Endothelial cell of umbilical vein (primary cell): ENCODE results near the gene IL6ST. TPM values are rescaled to one million over a fixed set of nuclear protein-coding genes. Genes with fewer than 3 reads are reported as not detected.

Experiments used
- BruUV-seq: library from RNA; stranded (reverse); fragments of 400-500 nt; replicated peaks from 2 replicates; lab custom pipeline; 2021; lab: Mats Ljungman, UMichigan
- CTCF ChIA-PET: fragments of 300-600, 350-600 bp; sonication (Branson Sonifier 250); formaldehyde crosslinking; loops from one replicate; lab custom pipeline; 2021; ENCODE audit warnings: antibody characterized with exemption, inconsistent platforms; lab: Charles Lee
- POLR2A ChIA-PET: fragments of 300-600, 350-600 bp; sonication (Branson Sonifier 250); formaldehyde crosslinking; loops from one replicate; lab custom pipeline; 2021; ENCODE audit warnings: antibody characterized with exemption, inconsistent platforms; lab: Charles Lee
- DNase-seq: peaks from one replicate; pipeline ENCODE4 v3.0.0-alpha.2; 2011; ENCODE audit warnings: low read depth, low spot score
- FAIRE-seq: peaks from 2 replicates; lab custom pipeline; 2011; peaks lifted over from hg19 to GRCh38; lab: Jason Lieb, UNC
- H2AFZ ChIP-seq: 2 replicates; pipeline ENCODE4 v1.6.0; 2012; ENCODE audit warnings: low read depth, low read length, control low read depth, inconsistent platforms
- H3K27ac ChIP-seq: 2 replicates; pipeline ENCODE4 v1.5.1; 2011; ENCODE audit warnings: low read depth, mild to moderate bottlenecking, control low read depth, low read length, moderate library complexity; ENCODE audit not compliant: insufficient read depth
- H3K27me3 ChIP-seq, 2 experiments: 2 replicates each; pipeline versions ENCODE4 v1.6.0 to v1.6.1; 2011; ENCODE audit warnings: low read length in 2 of 2, mixed read lengths in 1 of 2; ENCODE audit not compliant: control insufficient read depth in 2 of 2, insufficient read depth in 2 of 2
- H3K36me3 ChIP-seq, 2 experiments: 2 replicates in 1 of 2; 3 replicates in 1 of 2; pipeline ENCODE4 v1.5.1; 2011; ENCODE audit warnings: low read length in 2 of 2, mild to moderate bottlenecking in 1 of 2, moderate library complexity in 1 of 2; ENCODE audit not compliant: control insufficient read depth in 2 of 2, insufficient read depth in 2 of 2; ENCODE audit errors: extremely low read depth in 1 of 2
- H3K4me1 ChIP-seq: 3 replicates; pipeline ENCODE4 v1.5.1; 2011; ENCODE audit warnings: mild to moderate bottlenecking, low read length; ENCODE audit not compliant: control insufficient read depth, insufficient read depth; ENCODE audit errors: extremely low read depth
- H3K4me2 ChIP-seq: 2 replicates; pipeline ENCODE4 v1.6.1; 2011; ENCODE audit warnings: low read length, control low read depth, mixed read lengths; ENCODE audit not compliant: insufficient read depth
- H3K4me3 ChIP-seq, 3 experiments: fragments of 200-600 bp in 1 of 3; sonication (generic), shearing (Covaris generic) in 1 of 3; replicated peaks in 1 of 3; 2 replicates each; pipeline ENCODE4 v1.5.1; 2011 to 2016; ENCODE audit warnings: control low read depth in 3 of 3, low read length in 3 of 3, mild to moderate bottlenecking in 2 of 3, inconsistent platforms in 1 of 3, low read depth in 1 of 3, moderate library complexity in 1 of 3; ENCODE audit not compliant: insufficient read depth in 1 of 3
- H3K79me2 ChIP-seq: 2 replicates; pipeline ENCODE4 v1.6.0; 2012; ENCODE audit warnings: low read length, inconsistent platforms; ENCODE audit not compliant: control insufficient read depth, insufficient read depth
- H3K9ac ChIP-seq: replicated peaks from 2 replicates; pipeline ENCODE3; 2011; ENCODE audit warnings: low read length, control low read depth; ENCODE audit not compliant: insufficient read depth; ENCODE audit errors: extremely low read depth
- H3K9me1 ChIP-seq: replicated peaks from 3 replicates; pipeline ENCODE4 v1.6.0; 2011; ENCODE audit warnings: mild to moderate bottlenecking, low read length; ENCODE audit not compliant: control insufficient read depth, insufficient read depth; ENCODE audit errors: extremely low read depth
- H3K9me3 ChIP-seq: replicated peaks from 2 replicates; pipeline ENCODE4 v1.5.1; 2012; ENCODE audit warnings: low read length, inconsistent platforms; ENCODE audit not compliant: control insufficient read depth, insufficient read depth
- H4K20me1 ChIP-seq: replicated peaks from 2 replicates; pipeline ENCODE3; 2011; ENCODE audit warnings: mild to moderate bottlenecking, low read length; ENCODE audit not compliant: control insufficient read depth, insufficient read depth; ENCODE audit errors: extremely low read depth
- EZH2 ChIP-seq: IDR thresholded peaks from 2 replicates; pipeline ENCODE4 v1.6.1; 2012; ENCODE audit warnings: borderline replicate concordance, low read depth, mild to moderate bottlenecking, moderate library complexity, low read length, inconsistent platforms; ENCODE audit not compliant: severe bottlenecking
- FOS ChIP-seq: IDR thresholded peaks from 2 replicates; pipeline ENCODE4 v1.6.1; 2011; ENCODE audit warnings: mild to moderate bottlenecking, low read length, moderate library complexity, borderline replicate concordance; ENCODE audit not compliant: insufficient read depth
- GATA2 ChIP-seq: IDR thresholded peaks from 2 replicates; pipeline ENCODE4 v1.7.0; 2011; ENCODE audit warnings: low read depth, mild to moderate bottlenecking, moderate library complexity, mixed read lengths, low read length; ENCODE audit not compliant: insufficient read length, insufficient read depth
- JUN ChIP-seq: IDR thresholded peaks from 2 replicates; pipeline ENCODE4 v1.6.1; 2011; ENCODE audit warnings: borderline replicate concordance, low read depth; ENCODE audit not compliant: insufficient read length, insufficient read depth
- MYC ChIP-seq: IDR thresholded peaks from one replicate; pipeline ENCODE4 v1.6.1; 2011; ENCODE audit warnings: mild to moderate bottlenecking, low read depth, low read length
- POLR2A ChIP-seq: IDR thresholded peaks from 2 replicates; pipeline ENCODE4 v1.6.1; 2012; ENCODE audit warnings: low read depth, mild to moderate bottlenecking, control low read depth, low read length
- dilution Hi-C: fragments of 300-500 bp; cut with MboI; formaldehyde crosslinking; loops from one replicate; pipeline ENCODE4 v1.15.0; 2019; ENCODE audit warnings: low sequenced_read_pairs; ENCODE audit not compliant: extremely low pct_ligation_motif_present
- intact Hi-C: fragments of 100-400 bp; cut with micrococcal nuclease; formaldehyde crosslinking; loops from one replicate; pipeline ENCODE4 v1.10.0; 2022
- polyA plus RNA-seq, 4 experiments: library from polyadenylated mRNA; depleted of rRNA in 3 of 4; stranded (reverse) in 3 of 4; unstranded in 1 of 4; fragments of >200 nt; gene quantifications; 2 replicates each; pipeline versions ENCODE4 v1.2.1 to v1.2.3, GENCODE V29; 2011 to 2012; ENCODE audit warnings: missing spikeins in 1 of 4
- total RNA-seq: library from RNA; stranded (reverse); gene quantifications from 2 replicates; pipeline ENCODE4 v1.2.3, GENCODE V29; 2021
- TF ChIP-seq, protein P1 (sequence below), 2 donors: IDR thresholded peaks; 1 replicate in 1 of 2; 2 replicates in 1 of 2; pipeline ENCODE4 v1.5.1; 2011; ENCODE audit warnings: low read length in 2 of 2, mild to moderate bottlenecking in 2 of 2, moderate library complexity in 2 of 2, control low read depth in 1 of 2, inconsistent platforms in 1 of 2, low read depth in 1 of 2; ENCODE audit not compliant: insufficient read depth in 1 of 2; ENCODE audit errors: extremely low read depth in 1 of 2
- TF ChIP-seq, protein P2 (sequence below): IDR thresholded peaks from 2 replicates; pipeline ENCODE4 v1.6.1; 2011; ENCODE audit not compliant: insufficient read depth, insufficient read length

Gene IL6ST
- total and polyA plus RNA-seq, 2 donors (not counting 3 experiments of a cell fraction or from before 2014, with no cell fraction given): 135 to 345 TPM

DNA sequence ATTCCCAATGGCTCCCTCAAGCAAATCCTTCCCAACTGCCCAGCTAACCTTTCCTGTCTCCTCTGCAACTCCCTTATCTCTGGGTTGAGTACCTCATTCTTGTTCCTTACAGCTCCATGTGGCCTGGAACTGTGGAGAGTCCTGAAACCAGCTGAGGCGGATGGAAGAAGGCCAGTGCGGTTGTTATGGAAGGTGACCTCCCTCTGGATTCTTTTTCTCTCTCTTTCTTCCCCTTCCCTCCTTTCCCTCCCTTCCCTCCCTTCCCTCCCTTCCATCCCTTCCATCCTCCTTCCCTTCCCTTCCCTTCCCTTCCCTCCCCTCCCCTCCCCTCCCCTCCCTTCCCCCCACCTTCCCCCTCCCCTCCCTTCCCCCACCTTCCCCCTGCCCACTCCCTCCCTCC is 98.5 kb downstream of the IL6ST start:
- Histone ChIP-seq H3K27me3 (no peaks in the 10 kb centered on the region), H3K4me2 (no peak overlapping the region), H3K9ac (no peak overlapping the region), H3K4me1 (no peaks in the 10 kb centered on the region), H3K9me1 (no peaks in the 10 kb centered on the region), H3K79me2 (no peaks in the 10 kb centered on the region), H3K27ac (no peak overlapping the region), H4K20me1 (no peaks in the 10 kb centered on the region), H3K9me3 (no peaks in the 10 kb centered on the region), H2AFZ (no peak overlapping the region), H3K36me3 (no peaks in the 10 kb centered on the region), H3K4me3 (no peak overlapping the region)
- ChIA-PET POLR2A (no interaction called here), CTCF (interaction anchor here (1.0 to 1.3 kb wide), 3 partner anchors 17 to 204 kb away, joined by 4 to 7 read pairs (median 5); no protein-coding TSS in a partner anchor)
- no peak for FAIRE-seq
- no peak for DNase-seq
- TF ChIP-seq MYC (no peak), POLR2A (no peak), EZH2 (no peak)
- intact Hi-C loops (no loop called here), dilution Hi-C loops (no loop called here)
- no TSS peak for BruUV-seq

DNA sequence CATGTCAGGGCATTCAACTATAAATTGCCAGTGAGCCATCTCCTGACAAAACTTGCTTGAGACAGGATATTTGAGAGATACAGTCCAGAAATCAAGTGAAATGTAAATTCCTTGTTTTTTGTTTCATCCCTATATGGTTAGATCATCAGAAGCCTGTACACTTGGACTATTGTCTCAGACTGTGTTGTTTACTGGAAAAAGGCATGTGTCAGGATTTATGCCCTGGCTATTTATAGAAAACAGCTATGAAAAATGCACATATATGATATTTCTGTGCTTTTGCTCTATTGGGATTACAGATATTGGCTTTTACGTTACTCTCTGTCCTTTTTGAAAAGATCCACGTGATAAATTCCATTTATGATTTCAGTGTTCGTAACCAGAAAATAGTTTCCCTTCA is 99.4 kb downstream of the IL6ST start:
- no peak overlapping the region for H3K9ac ChIP-seq
- H3K4me1 ChIP-seq: no peaks in the 10 kb centered on the region
- TF ChIP-seq, protein P1, sequence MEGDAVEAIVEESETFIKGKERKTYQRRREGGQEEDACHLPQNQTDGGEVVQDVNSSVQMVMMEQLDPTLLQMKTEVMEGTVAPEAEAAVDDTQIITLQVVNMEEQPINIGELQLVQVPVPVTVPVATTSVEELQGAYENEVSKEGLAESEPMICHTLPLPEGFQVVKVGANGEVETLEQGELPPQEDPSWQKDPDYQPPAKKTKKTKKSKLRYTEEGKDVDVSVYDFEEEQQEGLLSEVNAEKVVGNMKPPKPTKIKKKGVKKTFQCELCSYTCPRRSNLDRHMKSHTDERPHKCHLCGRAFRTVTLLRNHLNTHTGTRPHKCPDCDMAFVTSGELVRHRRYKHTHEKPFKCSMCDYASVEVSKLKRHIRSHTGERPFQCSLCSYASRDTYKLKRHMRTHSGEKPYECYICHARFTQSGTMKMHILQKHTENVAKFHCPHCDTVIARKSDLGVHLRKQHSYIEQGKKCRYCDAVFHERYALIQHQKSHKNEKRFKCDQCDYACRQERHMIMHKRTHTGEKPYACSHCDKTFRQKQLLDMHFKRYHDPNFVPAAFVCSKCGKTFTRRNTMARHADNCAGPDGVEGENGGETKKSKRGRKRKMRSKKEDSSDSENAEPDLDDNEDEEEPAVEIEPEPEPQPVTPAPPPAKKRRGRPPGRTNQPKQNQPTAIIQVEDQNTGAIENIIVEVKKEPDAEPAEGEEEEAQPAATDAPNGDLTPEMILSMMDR (IDR thresholded peaks at IDR 0.05; ENCODE audit: extremely low read depth in 1 of 2, insufficient read depth in 1 of 2, low read depth in 1 of 2, low read length in 2 of 2): no peak
- TF ChIP-seq FOS: no peak
- TF ChIP-seq JUN: no peak
- TF ChIP-seq, protein P2, sequence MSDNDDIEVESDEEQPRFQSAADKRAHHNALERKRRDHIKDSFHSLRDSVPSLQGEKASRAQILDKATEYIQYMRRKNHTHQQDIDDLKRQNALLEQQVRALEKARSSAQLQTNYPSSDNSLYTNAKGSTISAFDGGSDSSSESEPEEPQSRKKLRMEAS: no peak
- TF ChIP-seq GATA2: no peak
- no peak overlapping the region for H2AFZ ChIP-seq
- DNase-seq: no peak
- H3K79me2 ChIP-seq: no peaks in the 10 kb centered on the region
- no peaks in the 10 kb centered on the region for H3K9me1 ChIP-seq
- H3K9me3 ChIP-seq: no peaks in the 10 kb centered on the region
- no peaks in the 10 kb centered on the region for H4K20me1 ChIP-seq
- ChIA-PET POLR2A (no interaction called here), CTCF (interaction anchor here (1.0 to 1.3 kb wide), 3 partner anchors 17 to 204 kb away, joined by 4 to 7 read pairs (median 5); no protein-coding TSS in a partner anchor)
- no peak for FAIRE-seq
- no peak overlapping the region for H3K4me3 ChIP-seq
- no peak overlapping the region for H3K4me2 ChIP-seq
- intact Hi-C loops: no loop called here
- H3K36me3 ChIP-seq: no peaks in the 10 kb centered on the region
- no peaks in the 10 kb centered on the region for H3K27me3 ChIP-seq
- dilution Hi-C loops: no loop called here
- BruUV-seq: no TSS peak
- H3K27ac ChIP-seq: no peak overlapping the region
